Mononuclear cell (primary cell): ENCODE data around the gene MPZL1. TPM values are rescaled to one million over a fixed set of nuclear protein-coding genes. Genes with fewer than 3 reads are reported as not detected.

Experiments used
- H3K27me3 ChIP-seq: 2 replicates; pipeline ENCODE4 v1.6.0; 2011; ENCODE audit warnings: low read length, control low read depth; ENCODE audit not compliant: insufficient read depth
- H3K4me1 ChIP-seq: 2 replicates; pipeline ENCODE4 v1.5.1; 2011; ENCODE audit warnings: mild to moderate bottlenecking, low read length, control low read depth; ENCODE audit not compliant: insufficient read depth
- H3K4me3 ChIP-seq: 2 replicates; pipeline ENCODE4 v1.5.1; 2011; ENCODE audit warnings: mild to moderate bottlenecking, low read length, moderate library complexity
- H3K9me3 ChIP-seq: 2 replicates; pipeline ENCODE4 v1.5.1; 2011; ENCODE audit warnings: low read depth, mild to moderate bottlenecking, control low read depth, low read length
- total RNA-seq: library from RNA; depleted of rRNA; stranded (reverse); fragments of >200 nt; gene quantifications from one replicate; pipeline ENCODE4 v1.2.3, GENCODE V29; 2012

MPZL1 gene
- total RNA-seq, 1 donor, result 13.9 TPM

- no peaks in the 10 kb centered on the region for H3K27me3 ChIP-seq
- H3K4me3 ChIP-seq, result no peak overlapping the region
- no peaks in the 10 kb centered on the region for H3K9me3 ChIP-seq
- peaks cover 33% of the 10 kb centered on the region for H3K4me1 ChIP-seq
These were observed 35.9 kb upstream of the MPZL1 start for GRCh38 chr1:167685844-167686243.

- no peaks in the 10 kb centered on the region for H3K27me3 ChIP-seq
- H3K4me3 ChIP-seq, result no peak overlapping the region
- peaks cover 28% of the 10 kb centered on the region for H3K4me1 ChIP-seq
- no peaks in the 10 kb centered on the region for H3K9me3 ChIP-seq
These were observed 33.8 kb upstream of the MPZL1 start for GRCh38 chr1:167687919-167688519.

GRCh38 chr1:167689567-167689920, 32.2 kb upstream of the MPZL1 start:
- H3K9me3 ChIP-seq, result no peaks in the 10 kb centered on the region
- H3K4me3 ChIP-seq, result no peak overlapping the region
- no peaks in the 10 kb centered on the region for H3K27me3 ChIP-seq
- peaks cover 28% of the 10 kb centered on the region for H3K4me1 ChIP-seq

GRCh38 chr1:167690053-167690452, 31.7 kb upstream of the MPZL1 start:
- Histone ChIP-seq H3K4me1 (peaks cover 28% of the 10 kb centered on the region), H3K9me3 (no peaks in the 10 kb centered on the region), H3K4me3 (no peak overlapping the region), H3K27me3 (no peaks in the 10 kb centered on the region)

- no peak overlapping the region for H3K4me3 ChIP-seq
- peaks cover 25% of the 10 kb centered on the region for H3K4me1 ChIP-seq
- no peaks in the 10 kb centered on the region for H3K27me3 ChIP-seq
These were observed 28.2 kb upstream of the MPZL1 start for GRCh38 chr1:167693425-167694045.

GRCh38 chr1:167694691-167695090, 27.1 kb upstream of the MPZL1 start:
- H3K9me3 ChIP-seq, result no peaks in the 10 kb centered on the region
- H3K4me1 ChIP-seq, result peaks cover 14% of the 10 kb centered on the region
- H3K27me3 ChIP-seq, result no peaks in the 10 kb centered on the region
- H3K4me3 ChIP-seq, result no peak overlapping the region

More at GRCh38 chr1:167693425-167694045, 28.2 kb upstream of the MPZL1 start:
- no peaks in the 10 kb centered on the region for H3K9me3 ChIP-seq

GRCh38 chr1:167695147-167695546, 26.6 kb upstream of the MPZL1 start:
- peaks cover 14% of the 10 kb centered on the region for H3K4me1 ChIP-seq
- H3K9me3 ChIP-seq, result no peaks in the 10 kb centered on the region
- H3K4me3 ChIP-seq, result no peak overlapping the region
- no peaks in the 10 kb centered on the region for H3K27me3 ChIP-seq

- Histone ChIP-seq H3K4me3 (no peak overlapping the region), H3K4me1 (peaks cover 14% of the 10 kb centered on the region), H3K27me3 (no peaks in the 10 kb centered on the region), H3K9me3 (no peaks in the 10 kb centered on the region)
These were observed 25.8 kb upstream of the MPZL1 start for GRCh38 chr1:167695756-167696561.

- H3K9me3 ChIP-seq, result no peaks in the 10 kb centered on the region
These were observed 24.1 kb upstream of the MPZL1 start for GRCh38 chr1:167697667-167698141.

GRCh38 chr1:167698313-167698712, 23.5 kb upstream of the MPZL1 start:
- Histone ChIP-seq H3K27me3 (no peaks in the 10 kb centered on the region), H3K9me3 (no peaks in the 10 kb centered on the region)

More at GRCh38 chr1:167697667-167698141, 24.1 kb upstream of the MPZL1 start:
- peaks cover 14% of the 10 kb centered on the region for H3K4me1 ChIP-seq
- H3K4me3 ChIP-seq, result no peak overlapping the region
- no peaks in the 10 kb centered on the region for H3K27me3 ChIP-seq

GRCh38 chr1:167701510-167701909, 20.3 kb upstream of the MPZL1 start:
- no peaks in the 10 kb centered on the region for H3K27me3 ChIP-seq
- no peaks in the 10 kb centered on the region for H3K9me3 ChIP-seq
- H3K4me3 ChIP-seq, result no peak overlapping the region
- peaks cover 6% of the 10 kb centered on the region for H3K4me1 ChIP-seq

More at GRCh38 chr1:167698313-167698712, 23.5 kb upstream of the MPZL1 start:
- Histone ChIP-seq H3K4me3 (no peak overlapping the region), H3K4me1 (peaks cover 14% of the 10 kb centered on the region)

GRCh38 chr1:167703557-167703956, 18.2 kb upstream of the MPZL1 start:
- Histone ChIP-seq H3K27me3 (no peaks in the 10 kb centered on the region), H3K9me3 (no peaks in the 10 kb centered on the region), H3K4me3 (no peak overlapping the region), H3K4me1 (peaks cover 15% of the 10 kb centered on the region)

GRCh38 chr1:167704715-167705114, 17.1 kb upstream of the MPZL1 start:
- H3K4me3 ChIP-seq, result no peak overlapping the region

GRCh38 chr1:167705250-167705649, 16.5 kb upstream of the MPZL1 start:
- Histone ChIP-seq H3K9me3 (no peaks in the 10 kb centered on the region), H3K4me1 (peaks cover 24% of the 10 kb centered on the region), H3K4me3 (no peak overlapping the region), H3K27me3 (no peaks in the 10 kb centered on the region)

More at GRCh38 chr1:167704715-167705114, 17.1 kb upstream of the MPZL1 start:
- Histone ChIP-seq H3K9me3 (no peaks in the 10 kb centered on the region), H3K27me3 (no peaks in the 10 kb centered on the region), H3K4me1 (peaks cover 24% of the 10 kb centered on the region)

- Histone ChIP-seq H3K9me3 (no peaks in the 10 kb centered on the region), H3K27me3 (no peaks in the 10 kb centered on the region), H3K4me1 (peaks cover 24% of the 10 kb centered on the region), H3K4me3 (no peak overlapping the region)
These were observed 15.4 kb upstream of the MPZL1 start for GRCh38 chr1:167706363-167706762.
